ENCODE results near the gene NELL1.
"Not testable (repeated sequence)": the region's sequence is repeated elsewhere in the genome, so short reads cannot be mapped to it uniquely, and the experiment has no call there.

The NELL1 gene

GRCh38 chr11:21133722-21134121 is 464.3 kb downstream of the NELL1 start:
- TF ChIP-seq CTCF (IDR thresholded peaks at IDR 0.05; ENCODE audit: unreplicated experiment in 3 of 3): no peak
- no peak overlapping the region for H3K27ac Mint-ChIP-seq

DNA sequence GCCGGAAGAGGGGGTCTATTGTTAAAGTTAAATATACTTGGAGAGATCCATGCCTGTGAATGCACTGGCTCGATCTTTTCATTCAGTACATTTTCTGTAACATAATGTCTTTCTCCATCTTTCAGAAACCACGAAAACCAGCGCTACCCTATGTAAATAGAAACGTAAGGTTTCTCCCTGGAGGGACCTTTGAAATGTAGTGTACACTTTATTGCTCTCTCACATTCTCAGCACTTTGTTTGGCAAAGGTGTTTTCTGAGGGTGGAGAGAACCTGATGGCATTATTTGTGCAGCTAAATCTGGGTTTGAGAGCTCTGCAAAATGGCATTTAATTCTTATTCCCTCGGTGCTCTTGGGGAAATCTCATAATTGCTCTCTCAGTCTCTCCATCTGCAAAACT is 468.4 kb downstream of the NELL1 start:
- Mint-ChIP-seq H3K4me3 (no peak overlapping the region), H3K36me3 (ENCODE audit: low read depth) (no peaks in the 10 kb centered on the region), H3K9me3 (no peaks in the 10 kb centered on the region), H3K4me1 (peaks cover 8% of the 10 kb centered on the region), H3K27ac (no peak overlapping the region), H3K27me3 (ENCODE audit: low read depth) (no peaks in the 10 kb centered on the region)
- no peak for TF ChIP-seq CTCF (IDR thresholded peaks at IDR 0.05; ENCODE audit: unreplicated experiment in 3 of 3)

More at GRCh38 chr11:21133722-21134121, 464.3 kb downstream of the NELL1 start:
- peaks cover 8% of the 10 kb centered on the region for H3K4me1 Mint-ChIP-seq
- no peak overlapping the region for H3K4me3 Mint-ChIP-seq
- H3K27me3 Mint-ChIP-seq (ENCODE audit: low read depth): peaks cover 5% of the 10 kb centered on the region
- H3K9me3 Mint-ChIP-seq: no peaks in the 10 kb centered on the region
- H3K36me3 Mint-ChIP-seq (ENCODE audit: low read depth): no peaks in the 10 kb centered on the region

DNA sequence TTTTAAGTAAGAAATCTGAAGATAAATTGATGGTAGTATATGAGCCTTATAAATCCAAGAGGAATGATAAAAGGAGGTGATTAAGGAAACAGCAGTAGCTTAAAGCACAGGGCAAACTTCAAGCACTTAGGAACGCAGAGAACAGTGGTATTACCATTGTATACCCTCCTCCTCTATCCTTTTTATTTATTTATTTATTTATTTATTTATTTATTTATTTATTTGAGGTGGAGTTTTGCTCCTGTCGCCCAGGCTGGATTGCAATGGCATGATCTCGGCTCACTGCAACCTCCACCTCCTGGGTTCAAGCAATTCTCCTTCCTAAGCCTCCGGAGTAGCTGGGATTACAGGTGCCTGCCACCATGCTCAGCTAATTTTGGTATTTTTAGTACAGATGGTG is 472.2 kb downstream of the NELL1 start:
- H3K36me3 Mint-ChIP-seq (ENCODE audit: low read depth); H3K27ac Mint-ChIP-seq; H3K27me3 Mint-ChIP-seq (ENCODE audit: low read depth); H3K4me3 Mint-ChIP-seq; H3K9me3 Mint-ChIP-seq; H3K4me1 Mint-ChIP-seq: not testable (repeated sequence)

- Mint-ChIP-seq H3K27me3 (ENCODE audit: low read depth) (no peaks in the 10 kb centered on the region), H3K9me3 (no peaks in the 10 kb centered on the region), H3K4me1 (peaks cover 6% of the 10 kb centered on the region), H3K36me3 (ENCODE audit: low read depth) (no peaks in the 10 kb centered on the region), H3K27ac (no peak overlapping the region), H3K4me3 (no peak overlapping the region)
- peak in 2 of 3 experiments; percentile 9 to 24 for TF ChIP-seq CTCF (IDR thresholded peaks at IDR 0.05; ENCODE audit: unreplicated experiment in 3 of 3)
Observed at GRCh38 chr11:21142007-21142406, 472.6 kb downstream of the NELL1 start.

DNA sequence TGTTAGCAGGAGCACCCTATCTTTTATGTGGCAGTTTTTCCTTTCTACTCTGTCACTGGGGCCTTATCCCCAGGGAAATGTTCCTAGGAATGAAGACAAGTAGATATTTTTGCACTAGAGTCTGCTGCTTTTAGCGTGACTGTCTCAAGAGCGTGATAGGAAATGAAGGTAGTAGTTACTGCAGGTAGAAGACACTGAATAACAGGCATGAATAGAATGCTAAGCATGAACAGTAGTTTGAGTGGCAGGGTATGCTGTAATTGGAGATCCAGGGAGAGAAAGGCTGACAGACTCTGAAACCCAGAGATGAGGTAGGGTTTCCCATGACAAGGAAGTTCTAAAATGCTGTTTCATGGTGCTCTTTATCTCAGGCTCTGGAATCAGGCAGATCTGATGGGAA is 475.1 kb downstream of the NELL1 start:
- H3K27me3 Mint-ChIP-seq (ENCODE audit: low read depth): no peaks in the 10 kb centered on the region
- H3K27ac Mint-ChIP-seq: no peak overlapping the region
- no peaks in the 10 kb centered on the region for H3K36me3 Mint-ChIP-seq (ENCODE audit: low read depth)
- no peaks in the 10 kb centered on the region for H3K4me1 Mint-ChIP-seq
- no peak for TF ChIP-seq CTCF (IDR thresholded peaks at IDR 0.05; ENCODE audit: unreplicated experiment in 3 of 3)
- no peak overlapping the region for H3K4me3 Mint-ChIP-seq
- no peaks in the 10 kb centered on the region for H3K9me3 Mint-ChIP-seq

- H3K36me3 Mint-ChIP-seq (ENCODE audit: low read depth): no peaks in the 10 kb centered on the region
- no peaks in the 10 kb centered on the region for H3K4me1 Mint-ChIP-seq
- H3K27me3 Mint-ChIP-seq (ENCODE audit: low read depth): no peaks in the 10 kb centered on the region
- no peak for TF ChIP-seq CTCF (IDR thresholded peaks at IDR 0.05; ENCODE audit: unreplicated experiment in 3 of 3)
- H3K4me3 Mint-ChIP-seq: no peak overlapping the region
- no peaks in the 10 kb centered on the region for H3K9me3 Mint-ChIP-seq
- no peak overlapping the region for H3K27ac Mint-ChIP-seq
Observed at GRCh38 chr11:21148376-21148775, 479.0 kb downstream of the NELL1 start.
